ENCODE results near the gene CDC37. TPM values are rescaled to one million over a fixed set of nuclear protein-coding genes. Genes with fewer than 3 reads are reported as not detected.
A peak's percentile ranks its signal among the peaks of the same experiment; 100 is the strongest.

CDC37 gene
- total RNA-seq: 100 to 1,000 TPM; 148 to 172 TPM
- polyA plus RNA-seq (2013, experiment 1 of 2): 160 TPM
- 155 TPM for polyA plus RNA-seq (2013, experiment 2 of 2)
- long read RNA-seq, experiment 1, transcript CDC37-201 (8 exons, 1,608 nt): major isoform, 7 of 67 reads
- long read RNA-seq, experiment 1, partial matches to known transcripts: 49 of 67 reads
- long read RNA-seq, experiment 1, other reads (novel, unspliced or antisense): 10 of 67 reads
- long read RNA-seq, experiment 2, transcript CDC37-209 (7 exons, 1,377 nt): minor isoform, 58 of 261 reads
- long read RNA-seq, experiment 2, transcript CDC37-201 (8 exons, 1,608 nt): major isoform, 172 of 261 reads
- long read RNA-seq, experiment 2, partial matches to known transcripts: 15 of 261 reads
- long read RNA-seq, experiment 2, other reads (novel, unspliced or antisense): 16 of 261 reads
- long read RNA-seq, experiment 3, transcript CDC37-209 (7 exons, 1,377 nt): minor isoform, 216 of 1,061 reads
- long read RNA-seq, experiment 3, transcript CDC37-201 (8 exons, 1,608 nt): major isoform, 753 of 1,061 reads
- long read RNA-seq, experiment 3, partial matches to known transcripts: 15 of 1,061 reads
- long read RNA-seq, experiment 3, other reads (novel, unspliced or antisense): 77 of 1,061 reads
- long read RNA-seq, experiment 4, transcript CDC37-201 (8 exons, 1,608 nt): major isoform, 218 of 365 reads
- long read RNA-seq, experiment 4, transcript CDC37-209 (7 exons, 1,377 nt): minor isoform, 118 of 365 reads
- long read RNA-seq, experiment 4, partial matches to known transcripts: 13 of 365 reads
- long read RNA-seq, experiment 4, other reads (novel, unspliced or antisense): 16 of 365 reads

DNA sequence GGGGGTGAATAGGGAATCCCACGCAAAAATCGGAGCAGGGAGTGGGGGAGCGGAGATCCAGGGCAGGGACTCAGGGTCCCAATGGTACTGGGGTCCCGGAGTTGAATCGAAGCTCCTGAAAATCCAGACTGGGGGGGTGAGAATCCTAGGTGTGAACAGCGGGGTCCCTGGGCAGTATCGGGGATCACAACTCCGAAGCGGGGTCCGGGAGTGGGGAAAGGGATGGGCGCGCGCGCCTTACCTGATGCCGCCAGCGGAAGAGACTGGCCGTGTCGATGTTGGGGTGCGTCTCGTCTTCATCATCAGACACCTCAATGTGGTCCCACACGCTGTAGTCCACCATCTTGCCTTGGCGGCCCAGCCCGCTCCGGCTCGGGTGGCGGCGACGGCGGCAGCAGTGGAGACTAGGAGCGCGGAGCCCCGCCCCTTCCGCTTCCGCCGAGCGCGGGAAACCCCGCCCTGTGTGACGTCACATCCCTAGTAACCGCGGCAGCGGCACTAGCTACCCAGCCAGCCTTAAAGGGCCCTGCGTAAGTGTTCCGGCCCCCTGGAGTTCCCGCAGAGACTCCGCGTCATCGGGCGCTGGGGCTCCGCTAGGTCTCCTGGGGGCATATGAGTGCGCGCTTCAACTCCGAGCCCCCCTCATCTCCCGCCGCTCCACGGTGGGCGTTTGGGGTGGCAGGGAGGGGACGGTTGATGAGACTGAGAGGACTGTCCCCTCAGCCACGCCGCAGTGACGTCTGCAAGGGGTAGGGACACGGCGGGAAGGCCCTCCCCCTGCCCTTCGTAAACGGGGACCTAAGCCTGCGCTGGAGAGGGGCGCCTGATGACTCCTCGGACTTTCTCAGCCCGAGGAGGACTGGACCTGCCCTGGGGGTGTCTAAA is at the start of gene CDC37:
TSS of gene CDC37 (minus strand) at position 406 of the 885 bp plus-strand sequence. CDS start at position 343, 63 bp downstream.
- Mint-ChIP-seq H3K27me3 (ENCODE audit: insufficient read depth) (peaks cover 38% of the 10 kb centered on the region), H3K9me3 (no peaks in the 10 kb centered on the region), H3K27ac (peak within 1 kb of the TSS; percentile 98), H3K4me1 (peaks cover 14% of the 10 kb centered on the region), H3K4me3 (peak within 1 kb of the TSS; percentile 95), H3K36me3 (ENCODE audit: low read depth) (peaks cover 12% of the 10 kb centered on the region)
- H3K27ac ChIP-seq (ENCODE audit: low read depth, low read length): peak within 1 kb of the TSS; percentile 82
- DNase-seq: peak; percentile 98
- TF ChIP-seq CTCF (conservative IDR thresholded peaks at IDR 0.05): no peak
- peak within 1 kb of the TSS; percentile 92 for H3K9ac ChIP-seq (ENCODE audit: extremely low read depth, low read length, poor library complexity, severe bottlenecking)
- H3K36me3 ChIP-seq (ENCODE audit: control insufficient read depth, insufficient read depth, low read length): peaks cover 26% of the 10 kb centered on the region
- H3K27me3 ChIP-seq (ENCODE audit: control insufficient read depth, insufficient read depth, low read length, poor library complexity, severe bottlenecking): peaks cover 38% of the 10 kb centered on the region
- no peaks in the 10 kb centered on the region for H3K9me3 ChIP-seq (ENCODE audit: control insufficient read depth, low read length)
- WGBS, 2 experiments (ENCODE audit: insufficient coverage in 1 of 2, insufficient read length in 1 of 2): 0% methylated on average over 25 to 69 of the region's 69 CpGs
- peaks cover 4% of the 10 kb centered on the region for H3K4me1 ChIP-seq (ENCODE audit: control insufficient read depth, insufficient read depth, low read length)
- peak within 1 kb of the TSS; percentile 96 for H3K4me3 ChIP-seq (ENCODE audit: low read length)

DNA sequence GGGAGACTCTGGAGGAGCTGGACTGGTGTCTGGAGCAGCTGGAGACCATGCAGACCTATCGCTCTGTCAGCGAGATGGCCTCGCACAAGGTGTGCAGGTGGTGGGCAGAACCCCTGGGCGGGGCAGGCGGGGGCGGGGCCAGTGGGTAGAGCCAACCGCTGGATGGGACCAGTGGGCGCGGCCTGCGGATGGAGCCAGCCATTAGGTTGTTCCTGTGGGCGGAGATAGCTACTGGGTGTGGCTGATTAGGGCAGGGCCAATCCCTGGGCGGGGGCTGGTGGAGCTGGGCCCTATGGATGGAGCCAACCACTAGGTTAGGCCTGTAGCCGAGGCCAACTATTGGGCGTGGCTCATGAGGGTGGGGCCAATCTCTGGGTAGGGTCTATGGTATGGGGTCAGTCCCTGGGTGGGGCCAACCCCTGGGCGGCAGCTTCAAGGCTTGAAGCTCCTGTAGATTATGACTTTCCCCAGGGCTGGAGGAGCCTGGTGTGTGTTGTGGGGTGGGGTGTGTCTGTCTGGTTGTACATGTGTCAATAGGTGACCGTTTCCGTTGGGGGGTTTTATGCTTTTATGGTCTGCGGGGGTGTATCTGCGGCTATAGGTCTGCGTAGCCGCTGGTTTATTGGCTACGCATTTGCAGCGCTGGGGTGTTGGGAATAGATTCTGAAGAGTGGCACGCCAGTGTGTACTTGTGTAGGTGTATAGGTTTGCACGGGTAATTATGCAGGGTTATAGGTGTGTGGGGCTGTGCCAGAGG is 47.7 kb upstream of the CDC37 start:
- Mint-ChIP-seq H3K4me3 (no peak overlapping the region), H3K4me1 (no peaks in the 10 kb centered on the region)

More for the DNA sequence above, 47.7 kb upstream of the CDC37 start:
- Mint-ChIP-seq H3K27ac (no peak overlapping the region), H3K27me3 (ENCODE audit: insufficient read depth) (peaks cover 14% of the 10 kb centered on the region), H3K9me3 (no peaks in the 10 kb centered on the region), H3K36me3 (ENCODE audit: low read depth) (no peaks in the 10 kb centered on the region)
- Histone ChIP-seq H3K4me1 (ENCODE audit: control insufficient read depth, insufficient read depth, low read length) (no peaks in the 10 kb centered on the region), H3K27ac (ENCODE audit: low read depth, low read length) (no peak overlapping the region), H3K36me3 (ENCODE audit: control insufficient read depth, insufficient read depth, low read length) (no peaks in the 10 kb centered on the region), H3K4me3 (ENCODE audit: low read length) (no peak overlapping the region), H3K27me3 (ENCODE audit: control insufficient read depth, insufficient read depth, low read length, poor library complexity, severe bottlenecking) (no peaks in the 10 kb centered on the region), H3K9ac (ENCODE audit: extremely low read depth, low read length, poor library complexity, severe bottlenecking) (no peak overlapping the region), H3K9me3 (ENCODE audit: control insufficient read depth, low read length) (no peaks in the 10 kb centered on the region)
- 91 to 98% methylated on average over 13 to 25 of the region's 25 CpGs for WGBS, 2 experiments (ENCODE audit: insufficient coverage in 1 of 2, insufficient read length in 1 of 2)
- no peak for TF ChIP-seq CTCF (conservative IDR thresholded peaks at IDR 0.05)
- peak; percentile 87 for DNase-seq
